H1 (cell line): Measurements from ENCODE around the gene IQCH. TPM values are rescaled to one million over a fixed set of nuclear protein-coding genes. Genes with fewer than 3 reads are reported as not detected.

Experiments
- CTCF ChIA-PET: fragments of 300-600 bp; sonication (Branson Sonifier 250); formaldehyde crosslinking; loops from one replicate; lab custom pipeline; 2021; ENCODE audit not compliant: partially characterized antibody; lab: Charles Lee
- POLR2A ChIA-PET: fragments of 300-600 bp; sonication (Branson Sonifier 250); formaldehyde crosslinking; loops from one replicate; lab custom pipeline; 2021; ENCODE audit warnings: inconsistent platforms; ENCODE audit not compliant: partially characterized antibody; lab: Charles Lee
- DNase-seq, 2 experiments: peaks; one replicate each; pipeline versions ENCODE4 v3.0.0 to v3.0.0-alpha.2; 2010 to 2022; ENCODE audit warnings: low spot score in 2 of 2, low read depth in 1 of 2, mixed read lengths in 1 of 2
- FAIRE-seq: peaks from 2 replicates; lab custom pipeline; 2011; peaks lifted over from hg19 to GRCh38; lab: Jason Lieb, UNC
- H2AFZ ChIP-seq: 2 replicates; pipeline ENCODE4 v1.8.1; 2012; ENCODE audit warnings: low read length, inconsistent platforms
- H2AK5ac ChIP-seq: 2 replicates; pipeline ENCODE4 v1.6.1; 2013; ENCODE audit warnings: low read depth, low read length
- H2BK120ac ChIP-seq: replicated peaks from 2 replicates; pipeline ENCODE3; 2013; ENCODE audit warnings: low read depth, low read length, inconsistent platforms
- H2BK12ac ChIP-seq: 2 replicates; pipeline ENCODE4 v1.6.1; 2013; ENCODE audit warnings: low read depth, low read length
- H2BK15ac ChIP-seq: 2 replicates; pipeline ENCODE4 v1.6.1; 2013; ENCODE audit warnings: low read length
- H2BK20ac ChIP-seq: 2 replicates; pipeline ENCODE4 v1.6.1; 2013; ENCODE audit warnings: low read length
- H2BK5ac ChIP-seq: 2 replicates; pipeline ENCODE4 v1.6.1; 2013; ENCODE audit warnings: low read depth, low read length
- H3K14ac ChIP-seq: 2 replicates; pipeline ENCODE4 v1.6.1; 2013; ENCODE audit warnings: inconsistent platforms; ENCODE audit not compliant: insufficient read length
- H3K18ac ChIP-seq: 2 replicates; pipeline ENCODE4 v1.6.1; 2013; ENCODE audit warnings: low read length; ENCODE audit errors: extremely low read depth
- H3K23ac ChIP-seq: 2 replicates; pipeline ENCODE4 v1.6.1; 2013; ENCODE audit warnings: inconsistent platforms; ENCODE audit not compliant: insufficient read length
- H3K23me2 ChIP-seq: 2 replicates; pipeline ENCODE4 v1.6.1; 2013; ENCODE audit warnings: low read depth, low read length
- H3K27ac ChIP-seq: 2 replicates; pipeline ENCODE4 v1.6.1; 2011; ENCODE audit warnings: low read depth, low read length, inconsistent platforms
- H3K27me3 ChIP-seq, 4 experiments: replicated peaks in 1 of 4; 1 replicate in 1 of 4; 2 replicates in 3 of 4; pipeline versions ENCODE4 v1.6.1 to v1.8.1; 2011 to 2013; ENCODE audit warnings: low read length in 3 of 4, mild to moderate bottlenecking in 3 of 4, inconsistent platforms in 2 of 4, mixed read lengths in 2 of 4, moderate library complexity in 1 of 4; ENCODE audit not compliant: control insufficient read depth in 3 of 4, insufficient read depth in 3 of 4; ENCODE audit errors: extremely low read depth in 1 of 4
- H3K36me3 ChIP-seq, 4 experiments: 2 replicates each; pipeline versions ENCODE4 v1.6.1 to v1.8.1; 2011 to 2013; ENCODE audit warnings: mild to moderate bottlenecking in 4 of 4, low read length in 3 of 4, moderate library complexity in 2 of 4, control low read depth in 1 of 4, inconsistent platforms in 1 of 4; ENCODE audit not compliant: insufficient read depth in 4 of 4, control insufficient read depth in 2 of 4
- H3K4ac ChIP-seq: replicated peaks from 2 replicates; pipeline ENCODE3; 2013; ENCODE audit warnings: low read length, low read depth, mixed read lengths, inconsistent platforms; ENCODE audit not compliant: insufficient read length
- H3K4me1 ChIP-seq, 4 experiments: replicated peaks in 1 of 4; 1 replicate in 1 of 4; 2 replicates in 3 of 4; pipeline versions ENCODE4 v1.6.1 to v1.8.1; 2011 to 2013; ENCODE audit warnings: low read length in 3 of 4, inconsistent platforms in 2 of 4, mixed read lengths in 1 of 4; ENCODE audit not compliant: insufficient read depth in 4 of 4, control insufficient read depth in 3 of 4
- H3K4me2 ChIP-seq, 2 experiments: 2 replicates each; pipeline versions ENCODE4 v1.6.1 to v1.8.1; 2011 to 2013; ENCODE audit warnings: low read depth in 2 of 2, low read length in 2 of 2, control low read depth in 1 of 2, inconsistent platforms in 1 of 2, mild to moderate bottlenecking in 1 of 2; ENCODE audit not compliant: insufficient read depth in 1 of 2
- H3K4me3 ChIP-seq, 4 experiments: fragments of 200-600, 300-600 bp in 1 of 4; sonication (generic), shearing (Covaris generic), sonication (Bioruptor Twin) in 1 of 4; 2 replicates each; pipeline versions ENCODE4 v1.5.1 to v1.8.1; 2011 to 2016; ENCODE audit warnings: low read length in 4 of 4, low read depth in 3 of 4, control low read depth in 2 of 4, inconsistent platforms in 2 of 4, mild to moderate bottlenecking in 2 of 4, mixed read lengths in 1 of 4, moderate library complexity in 1 of 4; ENCODE audit not compliant: insufficient read depth in 2 of 4; ENCODE audit errors: extremely low read depth in 1 of 4
- H3K56ac ChIP-seq: replicated peaks from 2 replicates; pipeline ENCODE3; 2013; ENCODE audit warnings: low read depth, mild to moderate bottlenecking, mixed read lengths, low read length, inconsistent platforms; ENCODE audit not compliant: insufficient read length
- H3K79me1 ChIP-seq: 2 replicates; pipeline ENCODE4 v1.6.1; 2013; ENCODE audit warnings: low read depth, low read length, control low read depth
- H3K79me2 ChIP-seq, 2 experiments: 2 replicates each; pipeline versions ENCODE4 v1.6.1 to v1.8.1; 2012 to 2013; ENCODE audit warnings: low read length in 2 of 2, mild to moderate bottlenecking in 2 of 2, inconsistent platforms in 1 of 2; ENCODE audit not compliant: insufficient read depth in 2 of 2, control insufficient read depth in 1 of 2
- H3K9ac ChIP-seq, 4 experiments: replicated peaks in 1 of 4; 1 replicate in 1 of 4; 2 replicates in 3 of 4; pipeline versions ENCODE4 v1.6.1 to v1.8.1; 2011 to 2013; ENCODE audit warnings: low read depth in 3 of 4, low read length in 3 of 4, control low read depth in 2 of 4, mild to moderate bottlenecking in 2 of 4, moderate library complexity in 2 of 4, inconsistent platforms in 1 of 4; ENCODE audit errors: extremely low read depth in 1 of 4
- H3K9me3 ChIP-seq, 2 experiments: 2 replicates each; pipeline versions ENCODE4 v1.6.1 to v1.8.1; 2012 to 2013; ENCODE audit warnings: mild to moderate bottlenecking in 2 of 2, moderate library complexity in 2 of 2, control low read depth in 1 of 2, inconsistent platforms in 1 of 2, low read depth in 1 of 2, low read length in 1 of 2, mixed read lengths in 1 of 2; ENCODE audit not compliant: insufficient read depth in 2 of 2
- H4K20me1 ChIP-seq, 2 experiments: replicated peaks in 1 of 2; 2 replicates each; pipeline versions ENCODE3 to v1.8.1; 2011 to 2013; ENCODE audit warnings: inconsistent platforms in 2 of 2, low read length in 2 of 2, mild to moderate bottlenecking in 1 of 2; ENCODE audit not compliant: insufficient read depth in 2 of 2, control insufficient read depth in 1 of 2
- H4K5ac ChIP-seq: 2 replicates; pipeline ENCODE4 v1.6.1; 2013; ENCODE audit warnings: low read length, low read depth, mixed read lengths, inconsistent platforms; ENCODE audit not compliant: insufficient read length
- H4K8ac ChIP-seq: 2 replicates; pipeline ENCODE4 v1.8.0; 2013; ENCODE audit warnings: mild to moderate bottlenecking, moderate library complexity, low read length, inconsistent platforms; ENCODE audit not compliant: insufficient read depth; ENCODE audit errors: extremely low read depth
- H4K91ac ChIP-seq: replicated peaks from 2 replicates; pipeline ENCODE3; 2013; ENCODE audit warnings: low read length, mixed read lengths, inconsistent platforms; ENCODE audit not compliant: insufficient read length
- BACH1 ChIP-seq: IDR thresholded peaks from 2 replicates; pipeline ENCODE4 v1.6.1; 2012; ENCODE audit warnings: low read length, improper control_type of control experiment
- BCL11A ChIP-seq, 2 experiments: IDR thresholded peaks; one replicate each; pipeline ENCODE4 v1.6.1; 2011; ENCODE audit warnings: low read depth in 2 of 2, low read length in 2 of 2, mild to moderate bottlenecking in 2 of 2
- SIX5 ChIP-seq: IDR thresholded peaks from 2 replicates; pipeline ENCODE4 v1.6.1; 2011; ENCODE audit warnings: mild to moderate bottlenecking, low read depth, low read length
- TEAD4 ChIP-seq: IDR thresholded peaks from 2 replicates; pipeline ENCODE4 v1.6.1; 2012; ENCODE audit warnings: low read depth, low read length, inconsistent platforms, mixed read lengths
- WGBS, 2 experiments: shearing (Covaris generic) in 1 of 2; methylation state at CpG; one replicate each; pipeline versions ENCODE4 v1.1.6 to v1.1.7; 2013 to 2015; ENCODE audit warnings: low lambda C conversion rate in 2 of 2, mixed read lengths in 2 of 2, inconsistent platforms in 1 of 2, low coverage in 1 of 2, missing lambda C conversion rate in 1 of 2; ENCODE audit not compliant: insufficient replicate concordance in 2 of 2, insufficient coverage in 1 of 2, insufficient read length in 1 of 2; ENCODE audit errors: extremely low coverage in 1 of 2, missing lambda C conversion rate in 1 of 2; 5-methylcytosine and 5-hydroxymethylcytosine counted together
- polyA plus RNA-seq, 7 experiments: library from polyadenylated mRNA; depleted of rRNA in 3 of 7; stranded (reverse) in 5 of 7; unstranded in 2 of 7; fragments of >200 nt in 5 of 7; fragments of 200-250 nt in 2 of 7; gene quantifications; 1 replicate in 5 of 7; 2 replicates in 1 of 7; 4 replicates in 1 of 7; pipeline versions ENCODE4 v1.2.1 to v1.2.3, GENCODE V29; 2011 to 2013; ENCODE audit warnings: missing spikeins in 2 of 7, mixed read lengths in 2 of 7
- total RNA-seq: library from RNA; stranded (reverse); fragmentation: NEBNext Ultra II Directional; extraction: Animal tissue kit (Norgen Biotek cat#: 25700); gene quantifications from 2 replicates; pipeline ENCODE4 v1.2.1, GENCODE V29; 2021

The IQCH gene
- total and polyA plus RNA-seq, 2 of the 8 experiments (the other 6 are each of a cell fraction or from before 2014, with no cell fraction given): 0.60 to 1.9 TPM

GRCh38 chr15:67469680-67470079 is 215.1 kb downstream of the IQCH start:
- no peak overlapping the region for H2BK120ac ChIP-seq
- H3K9me3 ChIP-seq: no peaks in the 10 kb centered on the region
- TF ChIP-seq BACH1 (no peak), TEAD4 (no peak), BCL11A (IDR thresholded peaks at IDR 0.05; ENCODE audit: low read depth in 2 of 2, low read length in 2 of 2) (no peak), SIX5 (no peak)
- H2AFZ ChIP-seq: no peak overlapping the region
- WGBS, 2 experiments: 84% methylated on average over 3 of the region's 3 CpGs; no CpG with 5 or more reads in 1 of the 2 experiments
- no peak overlapping the region for H3K56ac ChIP-seq
- no peak overlapping the region for H2BK5ac ChIP-seq
- FAIRE-seq (no peak), DNase-seq (no peak)
- no peak overlapping the region for H2BK12ac ChIP-seq
- H3K14ac ChIP-seq: no peak overlapping the region
- H3K79me1 ChIP-seq: no peaks in the 10 kb centered on the region
- H3K23ac ChIP-seq: no peak overlapping the region
- H3K4me2 ChIP-seq: no peak overlapping the region
- H4K20me1 ChIP-seq: no peaks in the 10 kb centered on the region
- no peaks in the 10 kb centered on the region; the same call in 1 of the 2 replicates for H3K23me2 ChIP-seq
- H3K4me3 ChIP-seq: no peak overlapping the region
- H2BK20ac ChIP-seq: no peak overlapping the region
- no peak overlapping the region for H2AK5ac ChIP-seq
- H2BK15ac ChIP-seq: no peak overlapping the region
- no peak overlapping the region for H4K8ac ChIP-seq
- CTCF ChIA-PET: interaction anchor here (1.0 kb wide), 1 partner anchor 12 kb away, joined by 5 read pairs; no protein-coding TSS in a partner anchor
- H3K27ac ChIP-seq: no peak overlapping the region
- H3K36me3 ChIP-seq: no peaks in the 10 kb centered on the region
- H3K4me1 ChIP-seq: no peaks in the 10 kb centered on the region
- H3K27me3 ChIP-seq: no peaks in the 10 kb centered on the region
- no peak overlapping the region for H4K5ac ChIP-seq
- no peak overlapping the region for H3K18ac ChIP-seq
- H4K91ac ChIP-seq: no peak overlapping the region
- no peaks in the 10 kb centered on the region for H3K79me2 ChIP-seq
- H3K9ac ChIP-seq: no peak overlapping the region
- POLR2A ChIA-PET: no interaction called here
- no peak overlapping the region for H3K4ac ChIP-seq
